Placental epithelial cell (primary cell): ENCODE data around the gene SLC37A1. TPM values are rescaled to one million over a fixed set of nuclear protein-coding genes. Genes with fewer than 3 reads are reported as not detected.

ENCODE experiments used
- total RNA-seq: library from RNA; depleted of rRNA; stranded (reverse); fragments of >200 nt; gene quantifications from 2 replicates; pipeline ENCODE4 v1.2.3, GENCODE V29; 2012

SLC37A1 gene
- 16.9 and 45.5 TPM in 2 replicates for total RNA-seq

GRCh38 chr21:42513151-42513984, at the start of gene SLC37A1:
SLC37A1 (plus strand) TSS chr21:42513852; CDS start chr21:42518455, 4,603 bp downstream.

GRCh38 chr21:42496120-42496838, 17.4 kb upstream of the SLC37A1 start, which contains the start of gene RSPH1:
RSPH1 (minus strand) TSS chr21:42496224; CDS start chr21:42496186, 38 bp downstream.

Other genes with a start within 250 kb of the SLC37A1 start
- not detected in 2 replicates for gene TFF3, start 198.4 kb upstream of the SLC37A1 start, total RNA-seq
- gene TFF2, start 162.9 kb upstream of the SLC37A1 start, total RNA-seq: not detected in 2 replicates
- gene TFF1, start 147.3 kb upstream of the SLC37A1 start, total RNA-seq: not detected in 2 replicates
- not detected in 2 replicates for gene TMPRSS3, start 117.8 kb upstream of the SLC37A1 start, total RNA-seq
- gene UBASH3A, start 110.0 kb upstream of the SLC37A1 start, total RNA-seq: not detected in 2 replicates
- 0.39 TPM in 1 of 2 replicates, not detected in the other for gene RSPH1, start 17.6 kb upstream of the SLC37A1 start, total RNA-seq
- 0.11 and 0.39 TPM in 2 replicates for gene PDE9A, start 139.8 kb downstream of the SLC37A1 start, total RNA-seq